IMR-90 (cell line): Measurements from ENCODE around the gene RHBDD1. TPM values are rescaled to one million over a fixed set of nuclear protein-coding genes. Genes with fewer than 3 reads are reported as not detected.

Source experiments
- ATAC-seq: fragments of 200-7000 bp; cut with Tn5 transposase; 2 replicates; pipeline ENCODE4 v1.9.1; 2020; ENCODE audit warnings: low read depth, mild to moderate bottlenecking, moderate library complexity
- BruUV-seq: library from RNA; stranded (reverse); fragments of 400-500 nt; replicated peaks from 2 replicates; lab custom pipeline; 2021; lab: Mats Ljungman, UMichigan
- CTCF ChIA-PET: fragments of 300-600 bp; formaldehyde crosslinking; extraction: SDS; loops from one replicate; lab custom pipeline; 2021; ENCODE audit warnings: antibody characterized with exemption; lab: Yijun Ruan, JAX
- POLR2A ChIA-PET: fragments of 300-600 bp; sonication (Branson Sonifier 250); formaldehyde crosslinking; loops from one replicate; lab custom pipeline; 2022; ENCODE audit warnings: antibody characterized with exemption; ENCODE audit not compliant: unreplicated experiment; lab: Charles Lee
- DNase-seq: peaks from one replicate; pipeline ENCODE4 v3.0.0; 2013
- H2AFZ ChIP-seq: replicated peaks from 2 replicates; pipeline ENCODE3; 2013; ENCODE audit warnings: low read length, mild to moderate bottlenecking; ENCODE audit not compliant: poor library complexity
- H2AK5ac ChIP-seq: 2 replicates; pipeline ENCODE4 v1.6.1; 2013; ENCODE audit warnings: low read depth, low read length, inconsistent platforms
- H2AK9ac ChIP-seq: replicated peaks from 2 replicates; pipeline ENCODE3; 2013; ENCODE audit warnings: mild to moderate bottlenecking, low read depth, low read length, moderate library complexity; ENCODE audit not compliant: poor library complexity
- H2BK120ac ChIP-seq: 2 replicates; pipeline ENCODE4 v1.6.1; 2013; ENCODE audit warnings: low read depth, low read length, inconsistent platforms
- H2BK15ac ChIP-seq: 3 replicates; pipeline ENCODE4 v1.6.1; 2013; ENCODE audit warnings: low read depth, low read length, inconsistent platforms
- H2BK20ac ChIP-seq: 2 replicates; pipeline ENCODE4 v1.6.1; 2013; ENCODE audit warnings: low read depth, mild to moderate bottlenecking, inconsistent platforms, low read length, moderate library complexity
- H2BK5ac ChIP-seq: 2 replicates; pipeline ENCODE4 v1.6.1; 2013; ENCODE audit warnings: mild to moderate bottlenecking, low read depth, low read length, inconsistent platforms; ENCODE audit not compliant: poor library complexity, severe bottlenecking
- H3K14ac ChIP-seq: replicated peaks from 2 replicates; pipeline ENCODE4 v1.6.1; 2013; ENCODE audit warnings: low read depth, low read length, inconsistent platforms
- H3K18ac ChIP-seq: 2 replicates; pipeline ENCODE4 v1.6.1; 2013; ENCODE audit warnings: low read depth, low read length, control low read depth
- H3K23ac ChIP-seq: 2 replicates; pipeline ENCODE4 v1.6.1; 2013; ENCODE audit warnings: low read depth, low read length, inconsistent platforms
- H3K27ac ChIP-seq: 2 replicates; pipeline ENCODE4 v1.5.1; 2013; ENCODE audit warnings: mild to moderate bottlenecking, control low read depth, low read length; ENCODE audit not compliant: insufficient read depth
- H3K27me3 ChIP-seq: 2 replicates; pipeline ENCODE4 v1.6.1; 2013; ENCODE audit warnings: low read length; ENCODE audit not compliant: control insufficient read depth, insufficient read depth
- H3K36me3 ChIP-seq: 2 replicates; pipeline ENCODE4 v1.6.1; 2013; ENCODE audit warnings: low read length, mixed read lengths; ENCODE audit not compliant: control insufficient read depth, insufficient read depth
- H3K4ac ChIP-seq: 2 replicates; pipeline ENCODE4 v1.6.1; 2013; ENCODE audit warnings: low read depth, low read length, inconsistent platforms
- H3K4me1 ChIP-seq: 2 replicates; pipeline ENCODE4 v1.6.1; 2013; ENCODE audit warnings: low read length, mixed read lengths; ENCODE audit not compliant: control insufficient read depth, insufficient read depth
- H3K4me2 ChIP-seq: 2 replicates; pipeline ENCODE4 v1.6.1; 2013; ENCODE audit warnings: low read depth, mild to moderate bottlenecking, control low read depth, low read length, moderate library complexity
- H3K4me3 ChIP-seq: 2 replicates; pipeline ENCODE4 v1.5.1; 2013; ENCODE audit warnings: low read depth, mild to moderate bottlenecking, control low read depth, low read length, moderate library complexity; ENCODE audit not compliant: insufficient read depth
- H3K56ac ChIP-seq: 2 replicates; pipeline ENCODE4 v1.6.1; 2013; ENCODE audit warnings: low read length, inconsistent platforms; ENCODE audit not compliant: insufficient read depth; ENCODE audit errors: extremely low read depth
- H3K79me1 ChIP-seq, 2 experiments: 2 replicates each; pipeline ENCODE4 v1.6.1; 2013; ENCODE audit warnings: low read length in 2 of 2, inconsistent platforms in 1 of 2, low read depth in 1 of 2
- H3K9ac ChIP-seq: 2 replicates; pipeline ENCODE4 v1.6.1; 2013; ENCODE audit warnings: low read depth, low read length, control low read depth
- H3K9me1 ChIP-seq: 2 replicates; pipeline ENCODE4 v1.6.1; 2013; ENCODE audit warnings: low read length, inconsistent platforms; ENCODE audit not compliant: insufficient read depth
- H3K9me3 ChIP-seq: 2 replicates; pipeline ENCODE4 v1.6.1; 2013; ENCODE audit warnings: low read length; ENCODE audit not compliant: control insufficient read depth, insufficient read depth
- H4K20me1 ChIP-seq: 2 replicates; pipeline ENCODE4 v1.6.1; 2013; ENCODE audit warnings: low read length, inconsistent platforms; ENCODE audit not compliant: insufficient read depth
- H4K5ac ChIP-seq: 2 replicates; pipeline ENCODE4 v1.6.1; 2013; ENCODE audit warnings: mild to moderate bottlenecking, low read depth, low read length, control low read depth
- H4K8ac ChIP-seq, 2 experiments: 2 replicates each; pipeline ENCODE4 v1.6.1; 2013; ENCODE audit warnings: low read depth in 2 of 2, low read length in 2 of 2, control low read depth in 1 of 2, inconsistent platforms in 1 of 2
- H4K91ac ChIP-seq: 2 replicates; pipeline ENCODE4 v1.6.1; 2013; ENCODE audit warnings: low read depth, low read length, inconsistent platforms; ENCODE audit not compliant: insufficient read depth
- MAFK ChIP-seq: IDR thresholded peaks from 2 replicates; pipeline ENCODE4 v1.6.1; 2012; ENCODE audit warnings: low read depth, low read length, improper control_type of control experiment
- POLR2A ChIP-seq: IDR thresholded peaks from 2 replicates; pipeline ENCODE4 v1.6.1; 2012; ENCODE audit warnings: mild to moderate bottlenecking, low read depth, low read length
- RAD21 ChIP-seq: IDR thresholded peaks from 2 replicates; pipeline ENCODE4 v1.6.1; 2012; ENCODE audit warnings: low read length, improper control_type of control experiment
- RCOR1 ChIP-seq: IDR thresholded peaks from 2 replicates; pipeline ENCODE4 v1.6.1; 2012; ENCODE audit warnings: mild to moderate bottlenecking, low read length, improper control_type of control experiment; ENCODE audit not compliant: insufficient replicate concordance
- SMC3 ChIP-seq: fragments of 150-350 bp; IDR thresholded peaks from 2 replicates; pipeline ENCODE4 v1.6.1; 2016; ENCODE audit warnings: low read depth, mild to moderate bottlenecking, antibody characterized with exemption, low read length, moderate library complexity
- WGBS, 2 experiments: methylation state at CpG; one replicate each; pipeline versions ENCODE4 v1.1.5 to v1.1.7; 2013; ENCODE audit warnings: missing lambda C conversion rate in 2 of 2; ENCODE audit not compliant: insufficient read length in 1 of 2; ENCODE audit errors: extremely low coverage in 2 of 2; 5-methylcytosine and 5-hydroxymethylcytosine counted together
- dilution Hi-C: fragments of 300-500 bp; cut with HindIII; formaldehyde crosslinking; loops from one replicate; pipeline ENCODE4 v1.14.3; 2018; ENCODE audit warnings: low sequenced_read_pairs; ENCODE audit not compliant: unreplicated experiment
- in situ Hi-C: fragments of 300-500 bp; cut with MboI; formaldehyde crosslinking; loops from 3 replicates; pipeline ENCODE4 v1.14.3; 2019; ENCODE audit warnings: low sequenced_read_pairs, inconsistent platforms, mixed read lengths
- intact Hi-C: fragments of 100-400 bp; cut with micrococcal nuclease; formaldehyde crosslinking; loops from 2 replicates; pipeline ENCODE4 v1.10.0; 2022
- polyA plus RNA-seq, 3 experiments: library from polyadenylated mRNA; depleted of rRNA; stranded (reverse); fragments of >200 nt; gene quantifications; 2 replicates each; pipeline ENCODE4 v1.2.3, GENCODE V29; 2012; ENCODE audit warnings: low replicate concordance in 1 of 3
- total RNA-seq: library from RNA; depleted of rRNA; stranded (reverse); fragments of >200 nt; gene quantifications from 2 replicates; pipeline ENCODE4 v1.2.3, GENCODE V29; 2012
- TF ChIP-seq, protein P1 (sequence below): fragments of 150-350 bp; IDR thresholded peaks from 2 replicates; pipeline ENCODE4 v1.6.1; 2017; ENCODE audit warnings: mild to moderate bottlenecking, antibody characterized with exemption, low read length, low read depth

The RHBDD1 gene
- total and polyA plus RNA-seq, 2 of the 4 experiments (the other 2 are of a cell fraction): 9.7 to 14.0 TPM

DNA sequence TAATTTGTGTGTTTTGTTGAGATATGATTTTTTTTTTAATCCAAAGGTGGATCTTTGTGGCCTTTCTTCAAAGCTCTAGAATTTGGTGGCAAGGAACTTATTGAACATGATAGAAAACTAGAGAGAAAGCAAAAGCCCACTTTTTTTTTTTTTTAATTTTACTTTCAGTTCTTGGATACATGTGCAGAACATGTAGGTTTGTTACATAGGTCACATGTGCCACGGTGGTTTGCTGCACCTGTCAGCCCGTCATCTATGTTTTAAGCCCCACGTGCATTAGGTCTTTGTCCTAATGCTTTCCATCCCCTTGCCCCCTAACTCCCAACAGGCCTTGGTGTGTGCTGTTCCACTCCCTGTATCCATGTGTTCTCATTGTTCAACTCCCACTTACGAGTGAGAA lies 135.9 kb downstream of the RHBDD1 start:
- no peaks in the 10 kb centered on the region for H4K20me1 ChIP-seq
- in situ Hi-C loops: no loop called here
- intact Hi-C loops: no loop called here
- DNase-seq (no peak), ATAC-seq (no peak)
- ChIA-PET CTCF (no interaction called here), POLR2A (no interaction called here)
- H3K27ac ChIP-seq: no peak overlapping the region
- WGBS, 2 experiments: 100% methylated on average over 3 of the region's 4 CpGs; no CpG with 5 or more reads in 1 of the 2 experiments
- H3K9me3 ChIP-seq: no peaks in the 10 kb centered on the region
- H2BK20ac ChIP-seq: no peak overlapping the region
- H2BK5ac ChIP-seq: no peak overlapping the region
- no peak overlapping the region for H2AK9ac ChIP-seq
- peaks cover 0 to 7% of the 10 kb centered on the region in 2 experiments; a peak in 2 of 4 replicates for H3K79me1 ChIP-seq
- no peak overlapping the region for H3K4me3 ChIP-seq
- H4K91ac ChIP-seq: no peak overlapping the region
- no peak for TF ChIP-seq RAD21
- no peak for TF ChIP-seq SMC3
- TF ChIP-seq RCOR1: no peak
- TF ChIP-seq MAFK: no peak
- TF ChIP-seq POLR2A: no peak
- TF ChIP-seq, protein P1, sequence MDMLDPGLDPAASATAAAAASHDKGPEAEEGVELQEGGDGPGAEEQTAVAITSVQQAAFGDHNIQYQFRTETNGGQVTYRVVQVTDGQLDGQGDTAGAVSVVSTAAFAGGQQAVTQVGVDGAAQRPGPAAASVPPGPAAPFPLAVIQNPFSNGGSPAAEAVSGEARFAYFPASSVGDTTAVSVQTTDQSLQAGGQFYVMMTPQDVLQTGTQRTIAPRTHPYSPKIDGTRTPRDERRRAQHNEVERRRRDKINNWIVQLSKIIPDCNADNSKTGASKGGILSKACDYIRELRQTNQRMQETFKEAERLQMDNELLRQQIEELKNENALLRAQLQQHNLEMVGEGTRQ: no peak
- H3K4ac ChIP-seq: no peak overlapping the region
- no peak overlapping the region for H3K14ac ChIP-seq
- no peak overlapping the region for H4K8ac ChIP-seq
- peaks cover 4% of the 10 kb centered on the region; the same call in 1 of the 2 replicates for H3K4me1 ChIP-seq
- H2AFZ ChIP-seq: no peak overlapping the region
- H3K27me3 ChIP-seq: no peaks in the 10 kb centered on the region
- no peak overlapping the region for H2AK5ac ChIP-seq
- no peak overlapping the region for H3K56ac ChIP-seq
- H3K4me2 ChIP-seq: no peak overlapping the region
- H4K5ac ChIP-seq: no peak overlapping the region
- BruUV-seq: no TSS peak
- H3K18ac ChIP-seq: no peak overlapping the region
- peaks cover 2% of the 10 kb centered on the region; the same call in 1 of the 2 replicates for H3K36me3 ChIP-seq
- H3K9me1 ChIP-seq: no peaks in the 10 kb centered on the region
- no peak overlapping the region for H3K23ac ChIP-seq
- no peak overlapping the region for H2BK15ac ChIP-seq
- H2BK120ac ChIP-seq: no peak overlapping the region
- no peak overlapping the region for H3K9ac ChIP-seq
- dilution Hi-C loops: no loop called here
